Stimulated activated CD4-positive, alpha-beta T cell treated with anti-CD3 and anti-CD28 coated beads, Interleukin-2, amount 100 ng/mL, for 24 hours (primary cell): ENCODE results near the gene HLA-DMA.

Source experiments
- DNase-seq, 2 donors: peaks; one replicate each; pipeline ENCODE4 v3.0.0-alpha.2; 2020

The HLA-DMA gene

GRCh38 chr6:32974541-32975308 lies 21.8 kb upstream of the HLA-DMA start:
- no peak for DNase-seq

- DNase-seq, result no peak
Measured at GRCh38 chr6:32974016-32974333, 21.1 kb upstream of the HLA-DMA start.

GRCh38 chr6:32973144-32974015 lies 20.5 kb upstream of the HLA-DMA start:
- peak; percentile 53 to 61 for DNase-seq

GRCh38 chr6:32972353-32973143 lies 19.7 kb upstream of the HLA-DMA start:
- peak; percentile 53 to 68 for DNase-seq

GRCh38 chr6:32971581-32972352 lies 18.9 kb upstream of the HLA-DMA start:
- peak; percentile 99 for DNase-seq

- no peak for DNase-seq
Measured at GRCh38 chr6:32971242-32971580, 18.3 kb upstream of the HLA-DMA start.

GRCh38 chr6:32970413-32971241 lies 17.7 kb upstream of the HLA-DMA start:
- DNase-seq, result peak; percentile 81 to 88

- peak; percentile 78 to 83 for DNase-seq
Measured at GRCh38 chr6:32969685-32970412, 17.0 kb upstream of the HLA-DMA start.

GRCh38 chr6:32968867-32969684 lies 16.2 kb upstream of the HLA-DMA start:
- peak; percentile 74 for DNase-seq

- DNase-seq, result peak; percentile 95 to 96
Measured at GRCh38 chr6:32968093-32968866, 15.4 kb upstream of the HLA-DMA start, which contains the start of gene BRD2. Gene BRD2, plus strand, starts transcription at chr6:32968594. Its CDS starts 4,305 bp downstream, at chr6:32972899.

- DNase-seq, result no peak
Measured at GRCh38 chr6:32967151-32968091, 14.5 kb upstream of the HLA-DMA start.

- DNase-seq, result no peak
Measured at GRCh38 chr6:32964776-32965175, 11.9 kb upstream of the HLA-DMA start.

GRCh38 chr6:32963866-32964265 lies 11.0 kb upstream of the HLA-DMA start:
- DNase-seq, result no peak

GRCh38 chr6:32962213-32962826 lies 9.4 kb upstream of the HLA-DMA start:
- no peak for DNase-seq

GRCh38 chr6:32960563-32960962 lies 7.7 kb upstream of the HLA-DMA start:
- DNase-seq, result no peak

GRCh38 chr6:32956176-32956575 lies 3.3 kb upstream of the HLA-DMA start:
- no peak for DNase-seq
